H9 (cell line): ENCODE results near the gene CLEC18C. TPM values are rescaled to one million over a fixed set of nuclear protein-coding genes. Genes with fewer than 3 reads are reported as not detected.
"Not testable (repeated sequence)": the region's sequence is repeated elsewhere in the genome, so short reads cannot be mapped to it uniquely, and the experiment has no call there.

Source experiments
- DNase-seq: peaks from one replicate; pipeline ENCODE4 v3.0.0-alpha.2; 2017
- H2AFZ ChIP-seq: one replicate; pipeline ENCODE4 v1.6.1; 2013; ENCODE audit warnings: mild to moderate bottlenecking, low read length, control low read depth, moderate library complexity
- H2AK5ac ChIP-seq: 2 replicates; pipeline ENCODE4 v1.6.1; 2013; ENCODE audit warnings: low read length, control low read depth, mixed read lengths; ENCODE audit not compliant: insufficient read length
- H2BK120ac ChIP-seq: one replicate; pipeline ENCODE4 v1.6.1; 2013; ENCODE audit warnings: low read depth, mild to moderate bottlenecking, low read length, control low read depth, inconsistent platforms; ENCODE audit not compliant: poor library complexity, severe bottlenecking
- H2BK12ac ChIP-seq: 2 replicates; pipeline ENCODE4 v1.6.1; 2013; ENCODE audit warnings: low read length, control low read depth, mixed read lengths, low read depth; ENCODE audit not compliant: insufficient read length
- H2BK15ac ChIP-seq: 2 replicates; pipeline ENCODE4 v1.6.1; 2013; ENCODE audit warnings: low read depth, low read length, control low read depth
- H2BK20ac ChIP-seq: one replicate; pipeline ENCODE4 v1.6.1; 2013; ENCODE audit warnings: low read depth, mild to moderate bottlenecking, low read length, control low read depth, inconsistent platforms; ENCODE audit not compliant: poor library complexity, severe bottlenecking
- H2BK5ac ChIP-seq: 2 replicates; pipeline ENCODE4 v1.6.1; 2013; ENCODE audit warnings: low read length, control low read depth, mixed read lengths; ENCODE audit not compliant: insufficient read length
- H3K14ac ChIP-seq: 2 replicates; pipeline ENCODE4 v1.6.1; 2013; ENCODE audit warnings: low read length, control low read depth; ENCODE audit not compliant: insufficient read depth
- H3K18ac ChIP-seq: 2 replicates; pipeline ENCODE4 v1.6.1; 2013; ENCODE audit warnings: low read depth, mild to moderate bottlenecking, mixed read lengths, low read length, control low read depth; ENCODE audit not compliant: insufficient read length
- H3K23ac ChIP-seq: 2 replicates; pipeline ENCODE4 v1.6.1; 2013; ENCODE audit warnings: low read length, control low read depth, mixed read lengths, low read depth; ENCODE audit not compliant: insufficient read length
- H3K23me2 ChIP-seq: 2 replicates; pipeline ENCODE4 v1.6.1; 2013; ENCODE audit warnings: low read depth, mild to moderate bottlenecking, mixed read lengths, low read length, control low read depth; ENCODE audit not compliant: insufficient read length, poor library complexity, severe bottlenecking
- H3K27ac ChIP-seq: 2 replicates; pipeline ENCODE4 v1.5.1; 2013; ENCODE audit warnings: low read length, control low read depth, mixed read lengths, low read depth; ENCODE audit not compliant: insufficient read length
- H3K27me3 ChIP-seq: 2 replicates; pipeline ENCODE4 v1.6.1; 2013; ENCODE audit warnings: low read length, control low read depth, inconsistent platforms; ENCODE audit not compliant: insufficient read depth
- H3K4ac ChIP-seq: 2 replicates; pipeline ENCODE4 v1.6.1; 2013; ENCODE audit warnings: low read depth, mild to moderate bottlenecking, control low read depth, inconsistent platforms, low read length, moderate library complexity
- H3K4me1 ChIP-seq: 2 replicates; pipeline ENCODE4 v1.6.1; 2013; ENCODE audit warnings: low read length, control low read depth, inconsistent platforms; ENCODE audit not compliant: insufficient read depth
- H3K4me2 ChIP-seq: 2 replicates; pipeline ENCODE4 v1.6.1; 2013; ENCODE audit warnings: low read length, control low read depth, mixed read lengths; ENCODE audit not compliant: insufficient read length, insufficient read depth
- H3K56ac ChIP-seq: 2 replicates; pipeline ENCODE4 v1.6.1; 2013; ENCODE audit warnings: low read depth, mild to moderate bottlenecking, mixed read lengths, low read length, control low read depth; ENCODE audit not compliant: insufficient read length
- H3K79me1 ChIP-seq: 2 replicates; pipeline ENCODE4 v1.6.1; 2013; ENCODE audit warnings: low read depth, mild to moderate bottlenecking, moderate library complexity, low read length, control low read depth, inconsistent platforms; ENCODE audit not compliant: insufficient read depth, poor library complexity, severe bottlenecking
- H3K79me2 ChIP-seq: 2 replicates; pipeline ENCODE4 v1.6.1; 2013; ENCODE audit warnings: low read length, control low read depth, inconsistent platforms; ENCODE audit not compliant: insufficient read depth
- H3K9ac ChIP-seq: 2 replicates; pipeline ENCODE4 v1.6.1; 2013; ENCODE audit warnings: low read length, control low read depth, mixed read lengths; ENCODE audit not compliant: insufficient read length; ENCODE audit errors: extremely low read depth
- H3K9me3 ChIP-seq: one replicate; pipeline ENCODE4 v1.6.1; 2013; ENCODE audit warnings: low read depth, low read length, inconsistent platforms; ENCODE audit not compliant: control insufficient read depth
- H3T11ph ChIP-seq: one replicate; pipeline ENCODE4 v1.6.1; 2013; ENCODE audit warnings: mild to moderate bottlenecking, low read length, control low read depth, inconsistent platforms
- H4K20me1 ChIP-seq: one replicate; pipeline ENCODE4 v1.6.1; 2013; ENCODE audit not compliant: control insufficient read depth, insufficient read length, insufficient read depth
- H4K5ac ChIP-seq: 2 replicates; pipeline ENCODE4 v1.6.1; 2013; ENCODE audit warnings: low read depth, mild to moderate bottlenecking, mixed read lengths, low read length, control low read depth; ENCODE audit not compliant: insufficient read length
- H4K8ac ChIP-seq: replicated peaks from 2 replicates; pipeline ENCODE4 v1.6.1; 2013; ENCODE audit warnings: low read length, control low read depth, mixed read lengths, low read depth; ENCODE audit not compliant: insufficient read length
- H4K91ac ChIP-seq: 2 replicates; pipeline ENCODE4 v1.6.1; 2013; ENCODE audit warnings: low read depth, mild to moderate bottlenecking, moderate library complexity, mixed read lengths, low read length, control low read depth; ENCODE audit not compliant: insufficient read length
- H3K27ac Mint-ChIP-seq, 3 experiments: 2 replicates in 2 of 3; 3 replicates in 1 of 3; pipeline ENCODE4 v1.8.0; 2020 to 2021; ENCODE audit warnings: mixed read lengths in 3 of 3, mild to moderate bottlenecking in 1 of 3, moderate library complexity in 1 of 3
- H3K27me3 Mint-ChIP-seq: 2 replicates; pipeline ENCODE4 v1.8.0; 2021; ENCODE audit warnings: low read depth, mild to moderate bottlenecking, moderate library complexity, mixed read lengths
- H3K36me3 Mint-ChIP-seq, 3 experiments: 2 replicates in 2 of 3; 3 replicates in 1 of 3; pipeline ENCODE4 v1.8.0; 2020 to 2021; ENCODE audit warnings: low read depth in 3 of 3, mixed read lengths in 3 of 3; ENCODE audit not compliant: insufficient read depth in 1 of 3
- H3K4me1 Mint-ChIP-seq, 2 experiments: 2 replicates each; pipeline ENCODE4 v1.8.0; 2020; ENCODE audit warnings: mixed read lengths in 2 of 2
- H3K4me3 Mint-ChIP-seq, 2 experiments: 2 replicates in 1 of 2; 3 replicates in 1 of 2; pipeline ENCODE4 v1.8.0; 2020 to 2021; ENCODE audit warnings: mild to moderate bottlenecking in 2 of 2, mixed read lengths in 2 of 2, moderate library complexity in 1 of 2
- H3K9me3 Mint-ChIP-seq, 2 experiments: 2 replicates in 1 of 2; 3 replicates in 1 of 2; pipeline ENCODE4 v1.8.0; 2020; ENCODE audit warnings: mild to moderate bottlenecking in 2 of 2, mixed read lengths in 2 of 2, moderate library complexity in 1 of 2
- WGBS: extraction: QIAGEN DNeasy Blood & Tissue Kit; methylation state at CpG from one replicate; pipeline ENCODE4 v1.1.7; 2013; ENCODE audit warnings: missing lambda C conversion rate, low lambda C conversion rate, mixed read lengths; ENCODE audit not compliant: insufficient read length; ENCODE audit errors: extremely low coverage; 5-methylcytosine and 5-hydroxymethylcytosine counted together
- total RNA-seq: library from RNA; stranded (reverse); gene quantifications from 2 replicates; pipeline ENCODE4 v1.2.1, GENCODE V29; 2021

Gene CLEC18C
- total RNA-seq, 1 experiment from 2014 or later = 0.11 TPM

DNA sequence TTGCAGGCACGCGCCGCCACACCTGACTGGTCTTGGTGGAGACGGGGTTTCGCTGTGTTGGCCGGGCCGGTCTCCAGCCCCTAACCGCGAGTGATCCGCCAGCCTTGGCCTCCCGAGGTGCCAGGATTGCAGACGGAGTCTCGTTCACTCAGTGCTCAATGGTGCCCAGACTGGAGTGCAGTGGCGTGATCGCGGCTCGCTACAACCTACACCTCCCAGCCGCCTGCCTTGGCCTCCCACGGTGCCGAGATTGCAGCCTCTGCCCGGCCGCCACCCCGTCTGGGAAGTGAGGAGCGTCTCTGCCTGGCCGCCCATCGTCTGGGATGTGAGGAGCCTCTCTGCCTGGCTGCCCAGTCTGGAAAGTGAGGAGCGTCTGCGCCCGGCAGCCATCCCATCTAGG lies 30.4 kb downstream of the CLEC18C start:
- H3T11ph ChIP-seq, H2BK12ac ChIP-seq, H4K5ac ChIP-seq, H3K79me2 ChIP-seq, H3K18ac ChIP-seq, H2BK120ac ChIP-seq, H3K14ac ChIP-seq, H3K27ac Mint-ChIP-seq, H2BK5ac ChIP-seq, H3K23ac ChIP-seq, H2AFZ ChIP-seq, H2BK20ac ChIP-seq, H2BK15ac ChIP-seq, H3K79me1 ChIP-seq, H3K56ac ChIP-seq, H3K27me3 Mint-ChIP-seq, H3K9me3 Mint-ChIP-seq, H3K4ac ChIP-seq, H3K4me1 Mint-ChIP-seq, H3K27me3 ChIP-seq, DNase-seq, H3K9me3 ChIP-seq, H3K4me3 Mint-ChIP-seq, H4K20me1 ChIP-seq, H3K23me2 ChIP-seq, H4K8ac ChIP-seq, H2AK5ac ChIP-seq, H3K27ac ChIP-seq, H3K4me2 ChIP-seq, H4K91ac ChIP-seq, H3K9ac ChIP-seq, H3K4me1 ChIP-seq: not testable (repeated sequence)
- no CpG with 5 or more reads among the region's 29 CpGs for WGBS
- H3K36me3 Mint-ChIP-seq = peaks cover 9 to 25% (median 18%) of the 10 kb centered on the region in 3 experiments

DNA sequence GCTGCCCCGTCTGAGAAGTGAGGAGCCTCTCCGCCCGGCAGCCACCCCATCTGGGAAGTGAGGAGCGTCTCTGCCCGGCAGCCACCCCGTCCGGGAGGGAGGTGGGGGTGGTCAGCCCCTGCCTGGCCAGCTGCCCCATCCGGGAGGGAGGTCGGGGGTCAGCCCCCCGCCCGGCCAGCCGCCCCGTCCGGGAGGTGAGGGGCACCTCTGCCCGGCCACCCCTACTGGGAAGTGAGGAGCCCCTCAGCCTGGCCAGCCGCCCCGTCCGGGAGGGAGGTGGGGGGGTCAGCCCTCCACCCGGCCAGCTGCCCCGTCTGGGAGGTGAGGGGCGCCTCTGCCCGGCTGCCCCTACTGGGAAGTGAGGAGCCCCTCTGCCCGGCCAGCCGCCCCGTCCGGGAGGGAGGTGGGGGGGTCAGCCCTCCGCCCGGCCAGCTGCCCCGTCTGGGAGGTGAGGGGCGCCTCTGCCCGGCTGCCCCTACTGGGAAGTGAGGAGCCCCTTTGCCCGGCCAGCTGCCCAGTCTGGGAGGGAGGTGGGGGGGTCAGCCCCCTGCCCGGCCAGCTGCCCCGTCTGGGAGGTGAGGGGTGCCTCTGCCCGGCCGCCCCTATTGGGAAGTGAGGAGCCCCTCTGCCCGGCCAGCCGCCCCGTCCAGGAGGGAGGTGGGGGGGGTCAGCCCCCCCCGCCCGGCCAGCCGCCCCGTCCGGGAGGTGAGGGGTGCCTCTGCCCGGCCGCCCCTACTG lies 31.2 kb downstream of the CLEC18C start:
- H3K27me3 Mint-ChIP-seq, H3K4me1 ChIP-seq, H4K5ac ChIP-seq, DNase-seq, H3T11ph ChIP-seq, H3K23ac ChIP-seq, H4K91ac ChIP-seq, H3K4me2 ChIP-seq, H3K27ac Mint-ChIP-seq, H3K14ac ChIP-seq, H3K23me2 ChIP-seq, H2BK15ac ChIP-seq, H3K27me3 ChIP-seq, H3K9me3 Mint-ChIP-seq, H2BK20ac ChIP-seq, H3K18ac ChIP-seq, H3K4me3 Mint-ChIP-seq, H3K9ac ChIP-seq, H3K4me1 Mint-ChIP-seq, H3K27ac ChIP-seq, H2AK5ac ChIP-seq, H3K79me1 ChIP-seq, H3K9me3 ChIP-seq, H2BK120ac ChIP-seq, H4K20me1 ChIP-seq, H2AFZ ChIP-seq, H3K4ac ChIP-seq, H2BK5ac ChIP-seq, H2BK12ac ChIP-seq, H4K8ac ChIP-seq, H3K79me2 ChIP-seq, H3K56ac ChIP-seq: not testable (repeated sequence)
- H3K36me3 Mint-ChIP-seq = peaks cover 9 to 29% (median 18%) of the 10 kb centered on the region in 3 experiments
- no CpG with 5 or more reads among the region's 46 CpGs for WGBS
